Stimulated activated CD8-positive, alpha-beta memory T cell treated with anti-CD3 and anti-CD28 coated beads, Interleukin-2, amount 100 ng/mL, for 48 hours (primary cell): ENCODE measurements around the gene SMCHD1.
"Not testable (repeated sequence)": the region's sequence is repeated elsewhere in the genome, so short reads cannot be mapped to it uniquely, and the experiment has no call there.

Experiments used
- DNase-seq, 2 donors: peaks; one replicate each; pipeline ENCODE4 v3.0.0-alpha.2; 2020; ENCODE audit warnings: low read depth in 2 of 2

The SMCHD1 gene

GRCh38 chr18:2852460-2852859 lies 196.9 kb downstream of the SMCHD1 start:
- not testable (repeated sequence) for DNase-seq

- DNase-seq = no peak
Measured at GRCh38 chr18:2853173-2853925, 197.8 kb downstream of the SMCHD1 start.

- no peak for DNase-seq
Measured at GRCh38 chr18:2853926-2854664, 198.6 kb downstream of the SMCHD1 start.
